Memory B cell (primary cell): ENCODE measurements around the gene NEDD1.

Experiments
- ATAC-seq: fragments of 150-1000 bp; cut with Tn5 transposase; 2 replicates; pipeline ENCODE4 v1.10.0; 2021; ENCODE audit warnings: low read depth, mild to moderate bottlenecking, moderate library complexity
- DNase-seq, 2 donors: peaks; one replicate each; pipeline ENCODE4 v3.0.0; 2022; ENCODE audit warnings: low spot score in 2 of 2
- H3K27ac Mint-ChIP-seq: one replicate; pipeline ENCODE4 v1.8.0; 2022; ENCODE audit warnings: mild to moderate bottlenecking, moderate library complexity, mixed read lengths
- H3K27me3 Mint-ChIP-seq: one replicate; pipeline ENCODE4 v1.8.0; 2022; ENCODE audit warnings: mixed read lengths
- H3K36me3 Mint-ChIP-seq: one replicate; pipeline ENCODE4 v1.8.0; 2022; ENCODE audit warnings: mild to moderate bottlenecking, mixed read lengths
- H3K4me1 Mint-ChIP-seq: one replicate; pipeline ENCODE4 v1.8.0; 2022; ENCODE audit warnings: mixed read lengths
- H3K4me3 Mint-ChIP-seq: one replicate; pipeline ENCODE4 v1.8.0; 2022; ENCODE audit warnings: mild to moderate bottlenecking, moderate library complexity, mixed read lengths
- H3K9me3 Mint-ChIP-seq: one replicate; pipeline ENCODE4 v1.8.0; 2022; ENCODE audit warnings: mixed read lengths

NEDD1 gene

GRCh38 chr12:96919510-96920210 is 12.6 kb downstream of the NEDD1 start:
- Mint-ChIP-seq H3K4me3 (no peak overlapping the region), H3K27ac (peak overlapping the region; percentile 59), H3K4me1 (peaks cover 10% of the 10 kb centered on the region), H3K27me3 (no peaks in the 10 kb centered on the region), H3K9me3 (peaks cover 9% of the 10 kb centered on the region), H3K36me3 (peaks cover 37% of the 10 kb centered on the region)
- no peak for DNase-seq
- no peak for ATAC-seq

GRCh38 chr12:96948782-96949181 is 41.7 kb downstream of the NEDD1 start:
- Mint-ChIP-seq H3K4me1 (no peaks in the 10 kb centered on the region), H3K27me3 (no peaks in the 10 kb centered on the region), H3K27ac (no peak overlapping the region), H3K36me3 (peaks cover 40% of the 10 kb centered on the region), H3K9me3 (no peaks in the 10 kb centered on the region), H3K4me3 (no peak overlapping the region)
- DNase-seq = no peak
- no peak for ATAC-seq

GRCh38 chr12:96979532-96979931 is 72.5 kb downstream of the NEDD1 start:
- peaks cover 3% of the 10 kb centered on the region for H3K27me3 Mint-ChIP-seq
- ATAC-seq = no peak
- H3K4me1 Mint-ChIP-seq = no peaks in the 10 kb centered on the region
- no peak overlapping the region for H3K27ac Mint-ChIP-seq
- no peak for DNase-seq
- H3K36me3 Mint-ChIP-seq = no peaks in the 10 kb centered on the region
- H3K9me3 Mint-ChIP-seq = no peaks in the 10 kb centered on the region
- H3K4me3 Mint-ChIP-seq = no peak overlapping the region

GRCh38 chr12:96980991-96981414 is 73.9 kb downstream of the NEDD1 start:
- Mint-ChIP-seq H3K9me3 (no peaks in the 10 kb centered on the region), H3K27me3 (peaks cover 3% of the 10 kb centered on the region), H3K4me1 (peaks cover 2% of the 10 kb centered on the region), H3K4me3 (no peak overlapping the region), H3K27ac (no peak overlapping the region), H3K36me3 (no peaks in the 10 kb centered on the region)
- DNase-seq (no peak), ATAC-seq (no peak)

- no peak overlapping the region for H3K4me3 Mint-ChIP-seq
- no peak overlapping the region for H3K27ac Mint-ChIP-seq
- DNase-seq = no peak
- no peak for ATAC-seq
- H3K36me3 Mint-ChIP-seq = no peaks in the 10 kb centered on the region
- H3K4me1 Mint-ChIP-seq = peaks cover 2% of the 10 kb centered on the region
- peaks cover 3% of the 10 kb centered on the region for H3K27me3 Mint-ChIP-seq
- H3K9me3 Mint-ChIP-seq = no peaks in the 10 kb centered on the region
Measured at GRCh38 chr12:96981911-96982310, 74.9 kb downstream of the NEDD1 start.

GRCh38 chr12:96982671-96983070 is 75.6 kb downstream of the NEDD1 start:
- no peak for ATAC-seq
- H3K27ac Mint-ChIP-seq = no peak overlapping the region
- peaks cover 3% of the 10 kb centered on the region for H3K27me3 Mint-ChIP-seq
- no peak overlapping the region for H3K4me3 Mint-ChIP-seq
- no peaks in the 10 kb centered on the region for H3K9me3 Mint-ChIP-seq
- H3K36me3 Mint-ChIP-seq = no peaks in the 10 kb centered on the region
- peaks cover 2% of the 10 kb centered on the region for H3K4me1 Mint-ChIP-seq
- no peak for DNase-seq

GRCh38 chr12:96985515-96986362 is 78.7 kb downstream of the NEDD1 start:
- peaks cover 2% of the 10 kb centered on the region for H3K4me1 Mint-ChIP-seq
- peak overlapping the region; percentile 69 for H3K4me3 Mint-ChIP-seq
- DNase-seq = peak; percentile 42 to 60
- peaks cover 6% of the 10 kb centered on the region for H3K27me3 Mint-ChIP-seq
- no peaks in the 10 kb centered on the region for H3K9me3 Mint-ChIP-seq
- ATAC-seq = peak; percentile 94
- no peak overlapping the region for H3K27ac Mint-ChIP-seq
- H3K36me3 Mint-ChIP-seq = no peaks in the 10 kb centered on the region

- Mint-ChIP-seq H3K36me3 (no peaks in the 10 kb centered on the region), H3K9me3 (no peaks in the 10 kb centered on the region), H3K4me1 (peaks cover 2% of the 10 kb centered on the region), H3K27me3 (peaks cover 5% of the 10 kb centered on the region), H3K27ac (no peak overlapping the region), H3K4me3 (no peak overlapping the region)
- DNase-seq (no peak), ATAC-seq (no peak)
Measured at GRCh38 chr12:96986883-96987523, 79.9 kb downstream of the NEDD1 start.

GRCh38 chr12:96988919-96989318 is 81.9 kb downstream of the NEDD1 start:
- Mint-ChIP-seq H3K36me3 (no peaks in the 10 kb centered on the region), H3K27me3 (peaks cover 11% of the 10 kb centered on the region)
- ATAC-seq = no peak

GRCh38 chr12:96989916-96990315 is 82.9 kb downstream of the NEDD1 start:
- Mint-ChIP-seq H3K27ac (no peak overlapping the region), H3K36me3 (no peaks in the 10 kb centered on the region), H3K27me3 (peaks cover 11% of the 10 kb centered on the region), H3K4me1 (peaks cover 3% of the 10 kb centered on the region), H3K4me3 (no peak overlapping the region), H3K9me3 (no peaks in the 10 kb centered on the region)
- DNase-seq (no peak), ATAC-seq (no peak)

More at GRCh38 chr12:96988919-96989318, 81.9 kb downstream of the NEDD1 start:
- Mint-ChIP-seq H3K4me1 (peaks cover 2% of the 10 kb centered on the region), H3K9me3 (no peaks in the 10 kb centered on the region), H3K4me3 (no peak overlapping the region), H3K27ac (no peak overlapping the region)
- no peak for DNase-seq

GRCh38 chr12:96994900-96995299 is 87.8 kb downstream of the NEDD1 start:
- Mint-ChIP-seq H3K27me3 (peaks cover 8% of the 10 kb centered on the region), H3K27ac (no peak overlapping the region), H3K4me1 (peaks cover 4% of the 10 kb centered on the region), H3K4me3 (no peak overlapping the region), H3K36me3 (no peaks in the 10 kb centered on the region), H3K9me3 (no peaks in the 10 kb centered on the region)
- DNase-seq = no peak
- no peak for ATAC-seq

GRCh38 chr12:96995861-96996260 is 88.8 kb downstream of the NEDD1 start:
- Mint-ChIP-seq H3K4me1 (peaks cover 4% of the 10 kb centered on the region), H3K9me3 (no peaks in the 10 kb centered on the region), H3K27ac (no peak overlapping the region), H3K4me3 (no peak overlapping the region), H3K36me3 (no peaks in the 10 kb centered on the region), H3K27me3 (peaks cover 10% of the 10 kb centered on the region)
- DNase-seq (no peak), ATAC-seq (no peak)

GRCh38 chr12:96997797-96998484 is 90.9 kb downstream of the NEDD1 start:
- no peak for DNase-seq
- H3K4me3 Mint-ChIP-seq = no peak overlapping the region
- no peaks in the 10 kb centered on the region for H3K9me3 Mint-ChIP-seq
- no peaks in the 10 kb centered on the region for H3K36me3 Mint-ChIP-seq
- peaks cover 4% of the 10 kb centered on the region for H3K27me3 Mint-ChIP-seq
- peaks cover 4% of the 10 kb centered on the region for H3K4me1 Mint-ChIP-seq
- H3K27ac Mint-ChIP-seq = no peak overlapping the region
- no peak for ATAC-seq

- Mint-ChIP-seq H3K4me3 (no peak overlapping the region), H3K9me3 (no peaks in the 10 kb centered on the region), H3K36me3 (no peaks in the 10 kb centered on the region), H3K4me1 (no peaks in the 10 kb centered on the region), H3K27ac (no peak overlapping the region), H3K27me3 (peaks cover 15% of the 10 kb centered on the region)
- DNase-seq (no peak), ATAC-seq (no peak)
Measured at GRCh38 chr12:97003276-97003675, 96.2 kb downstream of the NEDD1 start.
